ENCODE results near the gene TCFL5.

- no peak for TF ChIP-seq EZH2 (IDR thresholded peaks at IDR 0.05; ENCODE audit: insufficient read depth, poor library complexity, severe bottlenecking)
- TF ChIP-seq EZH2phosphoT487 (IDR thresholded peaks at IDR 0.05; ENCODE audit: insufficient read depth, low read depth), result no peak
These were observed 19.5 kb upstream of the TCFL5 start for GRCh38 chr20:62880935-62881661.

Measured in GM23248 (cell line).